Left ventricle myocardium inferior (tissue), 1 donor: ENCODE measurements around the gene CDKL1. TPM values are rescaled to one million over a fixed set of nuclear protein-coding genes. Genes with fewer than 3 reads are reported as not detected.

ENCODE experiments used
- DNase-seq: peaks from one replicate; pipeline ENCODE4 v3.0.0-alpha.2; 2020
- H3K27ac ChIP-seq: fragments of 200-600 bp; replicated peaks from 2 replicates; pipeline ENCODE4 v1.8.0; 2021
- H3K27me3 ChIP-seq: fragments of 200-600 bp; 2 replicates; pipeline ENCODE4 v1.8.0; 2021; ENCODE audit warnings: low read depth
- H3K36me3 ChIP-seq: fragments of 200-600 bp; 2 replicates; pipeline ENCODE4 v1.8.0; 2021
- H3K4me1 ChIP-seq: fragments of 200-600 bp; 2 replicates; pipeline ENCODE4 v1.8.0; 2021
- H3K4me3 ChIP-seq: fragments of 200-600 bp; 2 replicates; pipeline ENCODE4 v1.8.0; 2021; ENCODE audit warnings: mild to moderate bottlenecking, moderate library complexity
- H3K9me3 ChIP-seq: fragments of 200-600 bp; replicated peaks from 2 replicates; pipeline ENCODE4 v1.8.0; 2021
- intact Hi-C: fragments of 100-400 bp; cut with micrococcal nuclease; formaldehyde crosslinking; loops from one replicate; pipeline ENCODE4 v1.11.0; 2022
- total RNA-seq: library from RNA; stranded (reverse); fragmentation: NEBNext Ultra II Directional; extraction: Animal tissue kit (Norgen Biotek cat#: 25700); gene quantifications from one replicate; pipeline ENCODE4 v1.2.1, GENCODE V29; 2021
- TF ChIP-seq, protein P1 (sequence below): fragments of 200-600 bp; IDR thresholded peaks from 2 replicates; pipeline ENCODE4 v1.8.0; 2021; ENCODE audit warnings: antibody characterized with exemption, mild to moderate bottlenecking, borderline replicate concordance
- donor health status: DM: no; HTN: yes; CAD: no; lungs with severe emphysema.

Gene CDKL1
- total RNA-seq, 1 donor from 2014 or later, result 1.3 TPM

DNA sequence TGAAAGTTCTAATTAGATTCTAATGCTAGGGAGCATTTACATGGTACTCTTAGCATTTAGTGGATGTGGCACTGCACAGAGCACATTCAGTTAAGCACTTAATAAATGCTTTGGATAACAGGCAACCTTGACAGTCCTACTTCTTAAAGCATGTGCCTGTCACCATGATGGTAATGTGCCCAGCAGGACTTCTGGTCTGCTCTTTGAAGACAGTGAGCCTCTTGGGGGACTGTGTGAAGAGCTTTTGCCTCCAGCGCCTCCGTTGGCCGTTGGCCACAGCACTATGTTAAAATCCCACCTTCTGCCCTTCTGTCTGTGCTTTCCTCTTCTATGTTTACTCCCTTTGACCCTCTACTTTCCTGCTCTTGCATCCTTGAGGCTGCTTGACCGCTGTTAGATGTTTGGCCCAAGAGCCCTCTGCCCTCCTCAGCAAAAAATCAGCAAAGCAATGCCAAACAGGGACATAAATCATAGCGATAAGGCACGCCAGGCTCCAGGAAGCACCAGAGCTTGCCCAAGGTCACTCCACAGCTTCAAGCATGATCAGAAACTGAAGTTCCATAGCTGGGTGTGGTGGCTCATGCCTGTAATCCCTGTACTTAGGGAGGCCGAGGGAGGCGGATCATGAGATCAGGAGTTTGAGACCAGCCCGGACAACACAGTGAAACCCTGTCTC lies 8.3 kb downstream of the CDKL1 start:
- Histone ChIP-seq H3K4me1 (no peaks in the 10 kb centered on the region), H3K9me3 (no peaks in the 10 kb centered on the region), H3K27me3 (no peaks in the 10 kb centered on the region), H3K4me3 (no peak overlapping the region), H3K36me3 (no peaks in the 10 kb centered on the region), H3K27ac (no peak overlapping the region)
- intact Hi-C loops, result no loop called here
- TF ChIP-seq, protein P1, sequence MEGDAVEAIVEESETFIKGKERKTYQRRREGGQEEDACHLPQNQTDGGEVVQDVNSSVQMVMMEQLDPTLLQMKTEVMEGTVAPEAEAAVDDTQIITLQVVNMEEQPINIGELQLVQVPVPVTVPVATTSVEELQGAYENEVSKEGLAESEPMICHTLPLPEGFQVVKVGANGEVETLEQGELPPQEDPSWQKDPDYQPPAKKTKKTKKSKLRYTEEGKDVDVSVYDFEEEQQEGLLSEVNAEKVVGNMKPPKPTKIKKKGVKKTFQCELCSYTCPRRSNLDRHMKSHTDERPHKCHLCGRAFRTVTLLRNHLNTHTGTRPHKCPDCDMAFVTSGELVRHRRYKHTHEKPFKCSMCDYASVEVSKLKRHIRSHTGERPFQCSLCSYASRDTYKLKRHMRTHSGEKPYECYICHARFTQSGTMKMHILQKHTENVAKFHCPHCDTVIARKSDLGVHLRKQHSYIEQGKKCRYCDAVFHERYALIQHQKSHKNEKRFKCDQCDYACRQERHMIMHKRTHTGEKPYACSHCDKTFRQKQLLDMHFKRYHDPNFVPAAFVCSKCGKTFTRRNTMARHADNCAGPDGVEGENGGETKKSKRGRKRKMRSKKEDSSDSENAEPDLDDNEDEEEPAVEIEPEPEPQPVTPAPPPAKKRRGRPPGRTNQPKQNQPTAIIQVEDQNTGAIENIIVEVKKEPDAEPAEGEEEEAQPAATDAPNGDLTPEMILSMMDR, result no peak
- DNase-seq, result no peak

DNA sequence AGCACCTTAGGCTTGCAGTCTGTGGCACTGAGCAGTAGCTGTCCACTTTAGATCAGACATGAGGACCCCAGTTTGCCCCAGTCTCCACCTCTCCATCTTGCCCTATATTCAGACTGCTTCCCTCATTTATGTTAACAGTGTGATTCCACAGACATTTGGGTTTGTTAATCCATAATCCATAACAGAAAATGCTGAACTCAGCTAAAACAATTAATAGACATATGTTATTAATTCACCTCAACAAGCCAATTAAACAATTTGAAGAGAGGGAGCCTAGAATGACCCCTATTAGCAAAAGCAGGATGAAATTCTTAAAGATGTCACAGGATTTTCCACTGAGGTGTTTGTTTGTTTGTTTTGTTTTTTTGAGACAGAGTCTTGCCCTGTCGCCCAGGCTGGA lies 9.1 kb downstream of the CDKL1 start:
- Histone ChIP-seq H3K27me3 (no peaks in the 10 kb centered on the region), H3K27ac (no peak overlapping the region), H3K4me3 (no peak overlapping the region), H3K36me3 (no peaks in the 10 kb centered on the region), H3K9me3 (no peaks in the 10 kb centered on the region), H3K4me1 (no peaks in the 10 kb centered on the region)
- TF ChIP-seq, protein P1, result no peak
- no peak for DNase-seq
- intact Hi-C loops, result no loop called here

DNA sequence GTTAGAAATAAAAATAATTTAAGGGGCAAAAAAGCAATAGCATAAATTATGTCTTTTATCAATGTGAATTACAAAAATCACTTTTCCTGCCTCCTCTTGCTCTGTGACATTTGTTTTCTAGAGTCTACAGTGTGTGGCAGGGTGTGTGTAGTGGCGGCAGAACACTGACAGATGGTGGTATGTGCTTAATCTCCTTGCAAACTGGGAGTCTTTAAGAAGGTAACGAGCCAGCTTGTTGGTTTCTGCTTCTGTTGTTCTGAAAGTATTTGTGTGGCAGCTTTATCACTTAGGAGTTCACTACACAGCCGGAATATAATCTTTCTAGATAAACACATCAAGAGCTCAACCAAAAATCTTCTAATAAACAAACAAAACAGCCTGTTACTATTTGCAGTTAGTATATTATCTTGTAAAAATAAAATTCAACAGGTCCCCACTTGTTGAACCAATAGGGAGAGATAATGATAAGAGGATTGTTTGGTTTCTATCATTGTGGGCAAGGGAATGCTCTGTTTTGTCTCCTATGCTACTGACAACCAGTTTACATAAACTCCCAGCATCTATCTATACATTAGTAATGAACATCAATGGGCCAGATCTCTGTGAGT lies 13.0 kb downstream of the CDKL1 start:
- TF ChIP-seq, protein P1, result no peak
- Histone ChIP-seq H3K9me3 (no peaks in the 10 kb centered on the region), H3K4me3 (no peak overlapping the region), H3K4me1 (no peaks in the 10 kb centered on the region), H3K36me3 (no peaks in the 10 kb centered on the region), H3K27me3 (no peaks in the 10 kb centered on the region), H3K27ac (no peak overlapping the region)
- no peak for DNase-seq
- intact Hi-C loops, result no loop called here

DNA sequence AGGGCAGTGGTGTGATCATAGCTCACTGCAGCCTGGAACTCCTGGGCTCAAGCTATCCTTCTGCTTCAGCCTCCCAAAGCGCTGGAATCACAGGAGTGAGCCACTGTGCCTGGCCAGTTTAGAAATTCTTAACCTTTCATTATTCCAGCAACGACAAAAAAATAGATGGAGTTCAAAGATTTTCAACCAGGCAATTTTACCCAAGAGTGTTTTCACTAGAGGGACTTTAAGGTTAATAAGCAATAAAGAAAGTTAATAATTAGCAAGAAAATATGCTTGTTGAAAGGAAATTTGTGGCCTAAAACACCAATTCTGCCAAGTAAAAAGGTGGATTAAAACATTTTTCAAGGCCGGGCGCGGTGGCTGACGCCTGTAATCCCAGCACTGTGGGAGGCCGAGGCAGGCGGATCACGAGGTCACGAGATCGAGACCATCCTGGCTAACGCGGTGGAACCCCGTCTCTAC lies 14.8 kb downstream of the CDKL1 start:
- no peaks in the 10 kb centered on the region for H3K4me1 ChIP-seq
- DNase-seq, result no peak
- no peak overlapping the region for H3K27ac ChIP-seq
- intact Hi-C loops, result no loop called here
- H3K4me3 ChIP-seq, result no peak overlapping the region
- no peaks in the 10 kb centered on the region for H3K36me3 ChIP-seq
- TF ChIP-seq, protein P1, result no peak
- no peaks in the 10 kb centered on the region for H3K27me3 ChIP-seq
- no peaks in the 10 kb centered on the region for H3K9me3 ChIP-seq

DNA sequence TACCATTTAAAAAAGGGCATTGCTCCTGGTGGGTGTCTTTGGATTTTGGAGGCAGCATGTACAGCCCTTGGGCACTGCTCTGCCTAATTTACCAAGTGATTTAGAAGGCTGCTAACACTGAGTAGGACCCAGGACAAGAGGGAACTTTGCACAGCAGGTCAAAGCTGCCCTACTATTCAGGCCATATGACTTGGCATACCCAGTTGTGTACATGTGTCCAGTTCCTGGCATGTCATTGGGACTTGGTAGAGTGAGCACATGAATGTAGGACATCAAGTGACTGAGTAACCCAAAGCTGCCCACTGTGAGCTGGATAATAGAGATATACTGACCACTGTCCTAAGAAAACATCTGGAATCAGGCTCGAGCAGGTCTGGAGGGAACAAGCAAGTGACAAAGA lies 15.7 kb downstream of the CDKL1 start:
- Histone ChIP-seq H3K4me3 (no peak overlapping the region), H3K4me1 (peaks cover 2% of the 10 kb centered on the region), H3K36me3 (no peaks in the 10 kb centered on the region), H3K27me3 (no peaks in the 10 kb centered on the region), H3K9me3 (no peaks in the 10 kb centered on the region), H3K27ac (no peak overlapping the region)
- TF ChIP-seq, protein P1, result no peak
- intact Hi-C loops, result no loop called here
- no peak for DNase-seq
